Measurements from ENCODE around the gene PSTPIP1. TPM values are rescaled to one million over a fixed set of nuclear protein-coding genes. Genes with fewer than 3 reads are reported as not detected.

PSTPIP1 gene
- polyA plus RNA-seq, 2 donors = 2.5 to 3.6 TPM

- no peaks in the 10 kb centered on the region for H3K36me3 ChIP-seq (ENCODE audit: control insufficient read depth in 2 of 2, insufficient read depth in 2 of 2, low read length in 1 of 2)
- peaks cover 1 to 4% of the 10 kb centered on the region in 2 donors for H3K4me1 ChIP-seq (ENCODE audit: control insufficient read depth in 2 of 2, insufficient read depth in 2 of 2, low read length in 1 of 2)
- H3K9me3 ChIP-seq (ENCODE audit: control insufficient read depth in 2 of 2, insufficient read depth in 1 of 2, low read depth in 1 of 2, low read length in 1 of 2) = no peaks in the 10 kb centered on the region
- H3K27me3 ChIP-seq (ENCODE audit: control insufficient read depth in 1 of 2, insufficient read depth in 2 of 2, low read length in 2 of 2) = no peaks in the 10 kb centered on the region
- H3K27ac ChIP-seq (ENCODE audit: low read depth in 2 of 2, low read length in 1 of 2) = no peak overlapping the region
- 76 to 79% methylated on average over 13 to 14 of the region's 14 CpGs for WGBS, 2 donors
- no peak overlapping the region for H3K4me3 ChIP-seq (ENCODE audit: low read depth in 1 of 2, low read length in 2 of 2)
These were observed 14.9 kb downstream of the PSTPIP1 start for GRCh38 chr15:77009646-77010311.

- Histone ChIP-seq H3K4me1 (ENCODE audit: control insufficient read depth in 2 of 2, insufficient read depth in 2 of 2, low read length in 1 of 2) (peaks cover 2 to 4% of the 10 kb centered on the region in 2 donors), H3K27ac (ENCODE audit: low read depth in 2 of 2, low read length in 1 of 2) (no peak overlapping the region), H3K36me3 (ENCODE audit: control insufficient read depth in 2 of 2, insufficient read depth in 2 of 2, low read length in 1 of 2) (no peaks in the 10 kb centered on the region), H3K9me3 (ENCODE audit: control insufficient read depth in 2 of 2, insufficient read depth in 1 of 2, low read depth in 1 of 2, low read length in 1 of 2) (no peaks in the 10 kb centered on the region), H3K27me3 (ENCODE audit: control insufficient read depth in 1 of 2, insufficient read depth in 2 of 2, low read length in 2 of 2) (no peaks in the 10 kb centered on the region), H3K4me3 (ENCODE audit: low read depth in 1 of 2, low read length in 2 of 2) (no peak overlapping the region)
- 78 to 95% methylated on average over 4 of the region's 4 CpGs for WGBS, 2 donors
These were observed 15.4 kb downstream of the PSTPIP1 start for GRCh38 chr15:77010312-77010686.

- no peak overlapping the region for H3K27ac ChIP-seq (ENCODE audit: low read depth in 2 of 2, low read length in 1 of 2)
- no peaks in the 10 kb centered on the region for H3K9me3 ChIP-seq (ENCODE audit: control insufficient read depth in 2 of 2, insufficient read depth in 1 of 2, low read depth in 1 of 2, low read length in 1 of 2)
- peaks cover 2 to 4% of the 10 kb centered on the region in 2 donors for H3K4me1 ChIP-seq (ENCODE audit: control insufficient read depth in 2 of 2, insufficient read depth in 2 of 2, low read length in 1 of 2)
- WGBS, 2 donors = 81 to 89% methylated on average over 4 of the region's 4 CpGs
- H3K36me3 ChIP-seq (ENCODE audit: control insufficient read depth in 2 of 2, insufficient read depth in 2 of 2, low read length in 1 of 2) = no peaks in the 10 kb centered on the region
- no peaks in the 10 kb centered on the region for H3K27me3 ChIP-seq (ENCODE audit: control insufficient read depth in 1 of 2, insufficient read depth in 2 of 2, low read length in 2 of 2)
- H3K4me3 ChIP-seq (ENCODE audit: low read depth in 1 of 2, low read length in 2 of 2) = no peak overlapping the region
These were observed 15.9 kb downstream of the PSTPIP1 start for GRCh38 chr15:77010857-77011256.

DNA sequence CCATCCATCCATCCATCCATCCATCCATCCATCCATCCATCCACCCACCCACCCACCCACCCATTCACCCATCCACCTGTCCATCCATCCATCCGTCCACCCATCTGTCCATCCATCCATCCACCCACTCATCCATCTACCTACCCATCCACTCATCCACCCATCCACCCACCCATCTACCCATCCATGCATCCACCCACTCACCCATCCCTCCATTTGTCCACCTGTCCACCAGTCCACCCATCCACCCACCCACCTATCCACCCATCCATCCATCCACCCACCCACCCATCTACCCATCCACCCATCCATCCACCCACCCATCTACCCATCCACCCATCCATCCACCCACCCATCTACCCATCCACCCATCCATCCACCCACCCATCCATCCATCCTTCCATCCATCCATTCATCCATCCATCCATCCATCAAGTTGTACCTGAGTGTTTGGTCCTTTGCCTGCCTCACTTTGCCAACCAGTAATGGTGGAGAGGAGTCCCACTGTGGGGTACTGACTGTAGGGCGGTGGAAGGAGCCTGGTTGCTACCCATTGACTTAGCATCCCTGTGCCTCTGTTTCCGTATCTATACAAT is 17.3 kb downstream of the PSTPIP1 start:
- WGBS, 2 donors = 87 to 91% methylated on average over 3 of the region's 3 CpGs
- Histone ChIP-seq H3K4me3 (ENCODE audit: low read depth in 1 of 2, low read length in 2 of 2) (no peak overlapping the region), H3K4me1 (ENCODE audit: control insufficient read depth in 2 of 2, insufficient read depth in 2 of 2, low read length in 1 of 2) (peaks cover 2 to 4% of the 10 kb centered on the region in 2 donors), H3K9me3 (ENCODE audit: control insufficient read depth in 2 of 2, insufficient read depth in 1 of 2, low read depth in 1 of 2, low read length in 1 of 2) (no peaks in the 10 kb centered on the region), H3K27me3 (ENCODE audit: control insufficient read depth in 1 of 2, insufficient read depth in 2 of 2, low read length in 2 of 2) (no peaks in the 10 kb centered on the region), H3K36me3 (ENCODE audit: control insufficient read depth in 2 of 2, insufficient read depth in 2 of 2, low read length in 1 of 2) (no peaks in the 10 kb centered on the region), H3K27ac (ENCODE audit: low read depth in 2 of 2, low read length in 1 of 2) (no peak overlapping the region)

GRCh38 chr15:77012868-77013267 is 17.9 kb downstream of the PSTPIP1 start:
- H3K4me3 ChIP-seq (ENCODE audit: low read depth in 1 of 2, low read length in 2 of 2) = no peak overlapping the region
- 51 to 60% methylated on average over 4 of the region's 4 CpGs for WGBS, 2 donors
- no peaks in the 10 kb centered on the region for H3K36me3 ChIP-seq (ENCODE audit: control insufficient read depth in 2 of 2, insufficient read depth in 2 of 2, low read length in 1 of 2)
- H3K4me1 ChIP-seq (ENCODE audit: control insufficient read depth in 2 of 2, insufficient read depth in 2 of 2, low read length in 1 of 2) = peaks cover 2 to 4% of the 10 kb centered on the region in 2 donors
- H3K27ac ChIP-seq (ENCODE audit: low read depth in 2 of 2, low read length in 1 of 2) = peak overlapping the region in 1 of 2 donors; percentile 60
- H3K9me3 ChIP-seq (ENCODE audit: control insufficient read depth in 2 of 2, insufficient read depth in 1 of 2, low read depth in 1 of 2, low read length in 1 of 2) = no peaks in the 10 kb centered on the region
- no peaks in the 10 kb centered on the region for H3K27me3 ChIP-seq (ENCODE audit: control insufficient read depth in 1 of 2, insufficient read depth in 2 of 2, low read length in 2 of 2)

GRCh38 chr15:77013776-77014131 is 18.8 kb downstream of the PSTPIP1 start:
- H3K9me3 ChIP-seq (ENCODE audit: control insufficient read depth in 2 of 2, insufficient read depth in 1 of 2, low read depth in 1 of 2, low read length in 1 of 2) = no peaks in the 10 kb centered on the region
- 43 to 67% methylated on average over 6 of the region's 6 CpGs for WGBS, 2 donors
- peaks cover 2 to 4% of the 10 kb centered on the region in 2 donors for H3K4me1 ChIP-seq (ENCODE audit: control insufficient read depth in 2 of 2, insufficient read depth in 2 of 2, low read length in 1 of 2)
- peak overlapping the region in 1 of 2 donors; percentile 60 for H3K27ac ChIP-seq (ENCODE audit: low read depth in 2 of 2, low read length in 1 of 2)
- no peaks in the 10 kb centered on the region for H3K27me3 ChIP-seq (ENCODE audit: control insufficient read depth in 1 of 2, insufficient read depth in 2 of 2, low read length in 2 of 2)
- no peaks in the 10 kb centered on the region for H3K36me3 ChIP-seq (ENCODE audit: control insufficient read depth in 2 of 2, insufficient read depth in 2 of 2, low read length in 1 of 2)
- no peak overlapping the region for H3K4me3 ChIP-seq (ENCODE audit: low read depth in 1 of 2, low read length in 2 of 2)

DNA sequence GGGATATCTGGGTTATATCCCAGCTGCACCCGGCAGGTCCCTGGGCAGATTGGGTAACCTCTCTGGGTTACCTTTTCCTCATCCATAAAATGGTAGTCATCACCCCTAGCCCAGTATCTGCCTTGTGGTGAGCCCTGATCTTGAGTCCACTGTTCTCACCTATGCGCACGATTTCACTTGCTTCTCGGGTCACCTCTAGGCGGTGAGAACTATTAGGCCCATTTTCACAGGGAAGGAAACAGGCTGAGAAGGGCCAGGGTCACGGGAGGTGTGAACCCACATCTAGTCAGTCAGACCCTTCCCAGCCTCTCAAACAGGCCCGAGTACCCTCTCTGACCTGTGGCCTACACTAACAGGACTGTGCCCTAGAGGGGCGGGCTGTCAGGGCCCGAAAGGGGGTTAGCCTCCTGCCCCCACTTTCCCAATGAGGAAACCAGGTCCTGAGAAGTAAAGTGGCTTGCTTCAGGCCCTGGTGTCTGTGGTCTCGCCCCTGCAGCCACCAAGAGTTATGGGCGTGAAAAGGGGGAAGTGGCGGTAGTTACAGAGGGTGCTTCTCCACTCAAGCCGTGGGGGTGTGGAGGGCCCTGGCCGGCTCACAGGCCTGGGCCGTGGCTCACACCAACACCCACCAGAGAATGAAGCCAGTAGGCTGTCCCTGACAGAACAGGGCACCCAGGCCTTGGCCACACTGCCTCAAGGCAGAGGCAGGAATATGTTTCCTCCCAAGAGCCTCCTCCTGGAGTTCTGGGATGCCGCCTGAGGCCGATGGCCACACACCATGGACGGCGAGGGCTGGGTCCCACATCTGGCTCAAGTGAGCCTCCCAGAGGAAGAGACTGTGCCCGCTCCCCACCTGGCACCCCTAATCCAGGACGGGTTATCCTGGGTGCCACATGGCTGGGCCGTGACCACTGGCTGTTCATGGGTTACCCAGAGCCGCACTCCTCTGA is 19.5 kb downstream of the PSTPIP1 start:
- Histone ChIP-seq H3K4me1 (ENCODE audit: control insufficient read depth in 2 of 2, insufficient read depth in 2 of 2, low read length in 1 of 2) (peaks cover 2 to 4% of the 10 kb centered on the region in 2 donors), H3K9me3 (ENCODE audit: control insufficient read depth in 2 of 2, insufficient read depth in 1 of 2, low read depth in 1 of 2, low read length in 1 of 2) (no peaks in the 10 kb centered on the region), H3K36me3 (ENCODE audit: control insufficient read depth in 2 of 2, insufficient read depth in 2 of 2, low read length in 1 of 2) (no peaks in the 10 kb centered on the region), H3K27ac (ENCODE audit: low read depth in 2 of 2, low read length in 1 of 2) (no peak overlapping the region), H3K4me3 (ENCODE audit: low read depth in 1 of 2, low read length in 2 of 2) (no peak overlapping the region), H3K27me3 (ENCODE audit: control insufficient read depth in 1 of 2, insufficient read depth in 2 of 2, low read length in 2 of 2) (no peaks in the 10 kb centered on the region)
- 78 to 82% methylated on average over 23 of the region's 23 CpGs for WGBS, 2 donors

DNA sequence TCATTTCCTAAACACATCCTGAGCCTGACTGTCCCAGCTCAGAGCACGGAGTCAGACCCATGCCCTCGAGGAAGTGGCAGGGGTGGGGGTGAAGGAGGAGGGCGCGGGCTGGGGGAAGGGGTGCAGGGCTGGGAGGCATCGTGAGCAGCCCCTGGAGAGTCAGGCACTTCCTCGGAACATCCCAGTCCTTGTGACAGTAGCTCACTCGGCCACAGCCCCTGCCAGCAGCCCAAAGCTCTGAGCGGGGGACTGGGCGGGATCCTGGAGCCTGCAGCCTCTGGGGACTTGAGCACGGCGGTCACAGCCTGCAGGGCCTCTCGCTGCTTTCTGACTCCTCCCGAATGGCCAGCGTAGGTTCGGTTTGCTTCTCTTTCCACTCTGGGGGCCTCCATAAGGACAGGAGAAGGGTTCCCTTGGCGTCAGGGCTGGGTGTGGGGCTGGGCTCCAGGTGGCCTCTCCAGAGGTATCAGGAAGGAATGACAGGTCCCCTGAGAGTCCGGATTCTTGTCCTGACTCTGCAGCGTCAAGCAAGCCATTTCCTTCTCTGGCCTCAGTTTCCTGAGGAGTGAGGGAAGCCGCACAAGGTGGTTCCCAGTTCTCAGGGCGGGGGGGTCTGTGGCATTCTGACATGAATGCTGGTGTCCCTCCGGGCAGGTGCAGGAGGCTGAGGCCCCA is 20.9 kb downstream of the PSTPIP1 start:
- WGBS, 2 donors = 64 to 71% methylated on average over 21 of the region's 21 CpGs
- Histone ChIP-seq H3K27me3 (ENCODE audit: control insufficient read depth in 1 of 2, insufficient read depth in 2 of 2, low read length in 2 of 2) (no peaks in the 10 kb centered on the region), H3K27ac (ENCODE audit: low read depth in 2 of 2, low read length in 1 of 2) (no peak overlapping the region), H3K9me3 (ENCODE audit: control insufficient read depth in 2 of 2, insufficient read depth in 1 of 2, low read depth in 1 of 2, low read length in 1 of 2) (no peaks in the 10 kb centered on the region), H3K4me1 (ENCODE audit: control insufficient read depth in 2 of 2, insufficient read depth in 2 of 2, low read length in 1 of 2) (peaks cover 2 to 4% of the 10 kb centered on the region in 2 donors), H3K36me3 (ENCODE audit: control insufficient read depth in 2 of 2, insufficient read depth in 2 of 2, low read length in 1 of 2) (no peaks in the 10 kb centered on the region), H3K4me3 (ENCODE audit: low read depth in 1 of 2, low read length in 2 of 2) (no peak overlapping the region)

DNA sequence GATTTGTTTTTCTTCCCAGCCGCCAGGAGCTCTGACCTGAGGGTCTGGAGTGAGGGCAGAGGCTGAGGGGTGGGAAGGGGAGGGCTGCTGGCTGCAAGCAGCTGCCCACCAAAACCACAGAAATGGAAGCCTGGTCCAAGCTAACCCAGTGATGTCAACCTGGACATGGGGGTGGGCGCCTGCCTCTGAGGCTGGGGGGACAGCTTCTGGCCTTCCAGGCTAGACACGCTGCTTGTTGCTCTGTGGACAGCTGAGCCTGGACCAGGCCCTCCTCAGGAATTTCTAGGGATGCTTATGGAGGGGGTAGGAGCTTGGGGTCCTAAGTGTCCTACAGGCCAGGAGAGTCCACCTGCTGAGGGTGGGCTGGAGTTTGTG is 21.4 kb downstream of the PSTPIP1 start:
- WGBS, 2 donors = 90 to 93% methylated on average over 3 of the region's 3 CpGs
- no peaks in the 10 kb centered on the region for H3K36me3 ChIP-seq (ENCODE audit: control insufficient read depth in 2 of 2, insufficient read depth in 2 of 2, low read length in 1 of 2)
- no peak overlapping the region for H3K27ac ChIP-seq (ENCODE audit: low read depth in 2 of 2, low read length in 1 of 2)
- no peaks in the 10 kb centered on the region for H3K27me3 ChIP-seq (ENCODE audit: control insufficient read depth in 1 of 2, insufficient read depth in 2 of 2, low read length in 2 of 2)
- H3K4me3 ChIP-seq (ENCODE audit: low read depth in 1 of 2, low read length in 2 of 2) = no peak overlapping the region
- peaks cover 2 to 4% of the 10 kb centered on the region in 2 donors for H3K4me1 ChIP-seq (ENCODE audit: control insufficient read depth in 2 of 2, insufficient read depth in 2 of 2, low read length in 1 of 2)
- no peaks in the 10 kb centered on the region for H3K9me3 ChIP-seq (ENCODE audit: control insufficient read depth in 2 of 2, insufficient read depth in 1 of 2, low read depth in 1 of 2, low read length in 1 of 2)

Measured in esophagus (tissue), 2 donors.